ENCODE data around the gene ATP2B2.

ATP2B2 gene

DNA sequence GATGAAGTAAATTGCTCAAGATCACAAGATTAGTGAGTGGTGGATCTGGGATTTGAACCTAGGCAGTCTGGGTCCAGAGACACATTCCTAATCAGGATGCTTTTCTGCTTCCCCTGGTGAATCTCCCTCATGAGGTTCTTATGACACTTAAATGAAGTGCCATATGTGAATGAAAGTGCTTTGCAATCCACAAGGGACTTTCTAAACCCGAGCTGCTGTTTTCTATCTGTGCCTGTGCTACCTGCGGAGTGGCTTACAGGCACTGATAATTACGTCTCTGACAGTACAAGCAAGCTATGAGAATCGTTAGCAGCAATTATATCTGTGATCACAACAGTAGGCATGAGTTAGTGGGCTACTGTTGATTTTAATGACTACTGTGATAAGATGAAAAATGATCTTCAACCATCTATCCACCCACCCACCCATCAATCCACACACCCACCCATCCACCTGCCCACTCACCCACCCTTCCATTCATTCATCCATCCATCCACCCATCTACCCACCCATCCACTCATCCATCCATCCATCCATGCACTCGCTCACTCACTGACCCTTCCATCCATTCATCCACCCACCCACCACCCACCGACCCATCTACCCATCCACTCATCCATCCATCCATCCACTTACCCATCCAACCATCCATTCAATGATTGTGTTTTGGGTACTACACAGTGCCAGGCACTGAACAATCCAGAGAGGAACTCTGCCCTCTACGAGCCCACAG is 51.8 kb downstream of the ATP2B2 start:
- H3K27ac Mint-ChIP-seq = no peak overlapping the region

DNA sequence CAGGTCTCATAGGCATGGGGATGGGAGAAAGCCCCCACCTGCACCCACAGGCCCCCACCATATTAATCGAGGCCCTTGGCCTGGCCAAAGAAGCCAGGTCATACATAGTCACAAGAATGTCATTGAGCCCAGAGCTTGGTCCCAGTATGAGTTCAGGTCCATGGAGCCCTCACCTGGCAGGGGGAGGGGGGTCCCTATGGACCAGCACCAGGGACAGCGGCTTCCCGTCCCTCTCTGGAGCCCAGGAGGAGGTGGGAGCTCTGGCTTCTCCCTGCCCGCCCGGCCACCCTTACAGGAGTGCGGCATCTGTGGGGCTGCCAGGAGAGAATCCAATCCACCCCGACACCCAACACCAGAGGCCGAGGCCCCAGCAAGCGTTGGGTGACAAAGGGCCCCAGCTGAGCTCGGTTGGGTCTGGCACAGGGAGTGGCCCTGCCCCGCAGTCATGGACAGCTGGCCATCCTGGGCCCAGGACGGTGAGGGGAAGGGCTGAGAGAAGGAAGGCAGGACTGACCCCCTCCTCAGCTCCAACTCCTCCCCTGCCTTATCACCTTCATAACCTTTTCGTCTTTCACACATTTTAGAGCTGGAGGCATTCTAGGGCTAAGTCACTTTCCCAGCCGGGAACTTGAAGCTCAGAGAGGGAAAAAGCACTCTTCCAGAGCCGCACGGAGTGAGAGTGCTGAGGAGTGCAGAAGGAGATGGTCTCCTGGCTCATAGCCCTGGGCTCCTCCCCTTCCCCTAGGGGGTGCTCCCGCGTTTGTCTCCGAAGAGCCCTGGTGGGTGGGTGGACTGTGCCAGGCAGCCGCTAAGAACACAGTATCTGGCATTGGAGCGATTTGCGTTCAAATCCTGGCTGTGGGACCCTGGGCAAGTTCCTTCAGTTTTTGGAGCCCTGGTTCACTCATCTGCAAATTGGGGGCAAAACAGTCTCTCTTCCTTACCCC is 54.6 kb downstream of the ATP2B2 start:
- Mint-ChIP-seq H3K4me3 (no peak overlapping the region), H3K36me3 (ENCODE audit: low read depth) (no peaks in the 10 kb centered on the region), H3K9me3 (no peaks in the 10 kb centered on the region), H3K4me1 (no peaks in the 10 kb centered on the region), H3K27ac (no peak overlapping the region), H3K27me3 (peaks cover 12% of the 10 kb centered on the region)
- ATAC-seq (no peak), DNase-seq (no peak)

More for the DNA sequence above, 51.8 kb downstream of the ATP2B2 start:
- ATAC-seq = no peak
- Mint-ChIP-seq H3K27me3 (peaks cover 20% of the 10 kb centered on the region), H3K4me3 (no peak overlapping the region), H3K36me3 (ENCODE audit: low read depth) (no peaks in the 10 kb centered on the region), H3K9me3 (no peaks in the 10 kb centered on the region), H3K4me1 (peaks cover 6% of the 10 kb centered on the region)
- no peak for DNase-seq

GRCh38 chr3:10449436-10449835 is 56.0 kb downstream of the ATP2B2 start:
- no peak for ATAC-seq
- Mint-ChIP-seq H3K27ac (no peak overlapping the region), H3K4me1 (peaks cover under 1% of the 10 kb centered on the region), H3K4me3 (no peak overlapping the region), H3K27me3 (peaks cover 12% of the 10 kb centered on the region), H3K36me3 (ENCODE audit: low read depth) (no peaks in the 10 kb centered on the region), H3K9me3 (no peaks in the 10 kb centered on the region)
- no peak for DNase-seq

DNA sequence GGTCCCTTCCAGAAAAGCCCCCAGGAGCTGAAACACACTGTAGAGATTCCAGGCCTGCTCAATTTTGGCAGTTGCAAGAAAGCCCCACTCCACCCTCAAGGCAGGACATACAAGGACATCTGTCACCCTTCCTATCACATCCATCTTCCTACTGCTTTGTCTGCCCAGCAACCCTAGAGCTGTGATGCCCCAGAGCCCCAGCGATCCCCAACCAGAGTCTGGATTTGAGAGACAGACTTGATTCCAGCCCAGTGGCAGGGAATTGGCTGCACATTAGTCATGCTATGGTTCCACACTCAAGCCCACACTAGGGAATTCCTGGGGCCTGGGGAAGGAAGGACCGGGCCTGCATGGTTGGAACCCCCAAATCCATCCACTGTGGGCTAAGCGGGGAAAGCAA is 56.8 kb downstream of the ATP2B2 start:
- ATAC-seq (no peak), DNase-seq (no peak)
- H3K36me3 Mint-ChIP-seq (ENCODE audit: low read depth) = no peaks in the 10 kb centered on the region
- H3K27ac Mint-ChIP-seq = no peak overlapping the region
- peaks cover 9% of the 10 kb centered on the region for H3K27me3 Mint-ChIP-seq
- H3K9me3 Mint-ChIP-seq = no peaks in the 10 kb centered on the region
- no peak overlapping the region for H3K4me3 Mint-ChIP-seq
- peaks cover 2% of the 10 kb centered on the region for H3K4me1 Mint-ChIP-seq

GRCh38 chr3:10447527-10448260 is 57.7 kb downstream of the ATP2B2 start:
- ATAC-seq = no peak
- Mint-ChIP-seq H3K36me3 (ENCODE audit: low read depth) (no peaks in the 10 kb centered on the region), H3K4me3 (no peak overlapping the region), H3K9me3 (no peaks in the 10 kb centered on the region), H3K27ac (no peak overlapping the region), H3K4me1 (peaks cover 2% of the 10 kb centered on the region), H3K27me3 (peaks cover 9% of the 10 kb centered on the region)
- no peak for DNase-seq

DNA sequence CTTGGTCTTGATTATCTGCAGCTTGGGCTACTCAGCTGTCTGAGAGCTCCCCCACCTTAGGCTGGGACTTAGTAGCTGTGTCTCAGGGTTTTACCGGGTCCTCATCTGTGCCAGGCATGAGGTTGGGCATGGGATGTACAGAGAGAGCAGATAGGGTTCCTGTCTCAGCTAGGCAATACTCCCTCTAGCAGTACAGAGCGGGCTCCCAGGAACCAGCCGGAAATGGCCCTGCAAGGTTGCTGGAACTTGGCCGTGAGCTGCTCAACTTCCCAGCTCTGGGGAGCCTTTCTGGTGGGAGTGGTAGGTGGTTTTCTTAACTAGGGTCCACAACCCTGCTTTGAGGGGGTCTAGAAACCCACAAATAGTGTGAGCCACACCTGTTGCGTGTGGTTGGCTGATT is 58.3 kb downstream of the ATP2B2 start:
- Mint-ChIP-seq H3K9me3 (no peaks in the 10 kb centered on the region), H3K27me3 (peaks cover 5% of the 10 kb centered on the region), H3K27ac (no peak overlapping the region), H3K36me3 (ENCODE audit: low read depth) (no peaks in the 10 kb centered on the region), H3K4me3 (no peak overlapping the region), H3K4me1 (peaks cover 2% of the 10 kb centered on the region)
- ATAC-seq = no peak
- DNase-seq = no peak

DNA sequence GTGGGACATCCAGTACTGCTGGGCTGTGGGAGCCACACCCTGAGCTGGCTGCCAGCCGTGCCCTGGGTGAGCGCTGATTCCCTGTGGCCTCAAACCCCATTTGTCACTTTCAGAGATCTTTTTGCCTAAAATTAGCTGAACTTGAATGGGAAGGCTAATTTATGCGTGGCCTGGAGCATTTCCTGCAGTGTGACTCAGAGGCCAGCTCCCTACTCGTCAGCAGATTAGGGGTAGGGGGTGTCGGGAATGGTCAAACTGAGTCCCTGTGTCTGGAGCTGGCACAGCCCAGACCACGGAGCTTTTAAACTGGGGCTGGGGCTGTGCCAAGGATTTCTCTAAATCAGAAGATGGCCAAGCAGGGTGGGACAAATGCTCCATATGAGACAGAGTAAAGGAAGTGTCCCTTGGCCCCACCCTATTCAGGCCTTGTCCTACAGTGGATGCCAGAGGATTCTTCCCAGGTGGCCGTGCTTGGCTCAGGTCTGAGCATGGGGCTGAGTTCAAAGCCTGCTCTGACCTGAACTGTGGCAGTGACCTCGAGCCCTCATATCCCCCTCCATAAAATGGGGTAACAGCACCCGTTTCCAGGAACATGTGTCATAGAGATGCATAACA is 59.7 kb downstream of the ATP2B2 start:
- Mint-ChIP-seq H3K27me3 (peaks cover 5% of the 10 kb centered on the region), H3K27ac (no peak overlapping the region), H3K4me1 (peaks cover 2% of the 10 kb centered on the region), H3K4me3 (no peak overlapping the region), H3K9me3 (no peaks in the 10 kb centered on the region), H3K36me3 (ENCODE audit: low read depth) (no peaks in the 10 kb centered on the region)
- no peak for DNase-seq
- ATAC-seq = no peak

DNA sequence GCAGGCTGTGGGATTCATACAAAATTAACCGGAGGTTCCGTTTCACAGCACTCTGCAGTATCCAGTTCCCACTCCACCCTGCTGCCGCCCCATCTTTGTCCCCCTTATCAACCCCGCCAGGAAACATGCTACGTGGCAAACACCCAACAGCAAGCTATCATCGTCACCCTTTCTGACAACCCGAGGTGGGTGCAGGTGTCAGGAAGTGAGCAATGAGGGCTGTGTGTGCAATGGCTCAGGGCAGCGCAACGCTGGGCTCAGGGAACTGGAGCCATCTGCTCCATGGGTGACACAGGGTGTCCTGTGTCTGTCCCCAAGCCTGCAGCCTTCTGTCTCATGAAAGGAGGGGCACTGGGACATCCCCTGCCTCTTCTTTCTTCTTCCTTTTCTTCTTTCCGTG is 60.9 kb downstream of the ATP2B2 start:
- no peaks in the 10 kb centered on the region for H3K36me3 Mint-ChIP-seq (ENCODE audit: low read depth)
- H3K4me1 Mint-ChIP-seq = peaks cover 8% of the 10 kb centered on the region
- no peak overlapping the region for H3K27ac Mint-ChIP-seq
- ATAC-seq (no peak), DNase-seq (no peak)
- no peak overlapping the region for H3K4me3 Mint-ChIP-seq
- H3K27me3 Mint-ChIP-seq = no peaks in the 10 kb centered on the region
- no peaks in the 10 kb centered on the region for H3K9me3 Mint-ChIP-seq

DNA sequence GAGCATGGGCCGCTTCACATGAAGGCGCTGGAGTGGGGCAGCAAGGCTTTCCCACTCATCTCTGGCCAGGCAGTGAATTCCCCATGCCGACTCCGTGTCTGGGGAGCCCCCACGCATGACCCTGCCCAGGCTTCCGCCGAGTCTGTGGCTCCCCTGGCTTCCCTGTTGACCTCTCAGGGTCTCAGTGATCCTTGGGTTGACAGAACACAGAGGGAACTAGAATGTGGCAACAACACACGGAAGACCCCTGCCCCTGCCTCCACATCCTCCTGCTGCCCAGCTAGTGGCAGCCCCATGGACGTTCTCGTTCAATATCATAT is 61.3 kb downstream of the ATP2B2 start:
- Mint-ChIP-seq H3K36me3 (ENCODE audit: low read depth) (no peaks in the 10 kb centered on the region), H3K4me3 (no peak overlapping the region), H3K4me1 (peaks cover 8% of the 10 kb centered on the region), H3K27ac (no peak overlapping the region), H3K9me3 (no peaks in the 10 kb centered on the region), H3K27me3 (no peaks in the 10 kb centered on the region)
- DNase-seq (no peak), ATAC-seq (no peak)

DNA sequence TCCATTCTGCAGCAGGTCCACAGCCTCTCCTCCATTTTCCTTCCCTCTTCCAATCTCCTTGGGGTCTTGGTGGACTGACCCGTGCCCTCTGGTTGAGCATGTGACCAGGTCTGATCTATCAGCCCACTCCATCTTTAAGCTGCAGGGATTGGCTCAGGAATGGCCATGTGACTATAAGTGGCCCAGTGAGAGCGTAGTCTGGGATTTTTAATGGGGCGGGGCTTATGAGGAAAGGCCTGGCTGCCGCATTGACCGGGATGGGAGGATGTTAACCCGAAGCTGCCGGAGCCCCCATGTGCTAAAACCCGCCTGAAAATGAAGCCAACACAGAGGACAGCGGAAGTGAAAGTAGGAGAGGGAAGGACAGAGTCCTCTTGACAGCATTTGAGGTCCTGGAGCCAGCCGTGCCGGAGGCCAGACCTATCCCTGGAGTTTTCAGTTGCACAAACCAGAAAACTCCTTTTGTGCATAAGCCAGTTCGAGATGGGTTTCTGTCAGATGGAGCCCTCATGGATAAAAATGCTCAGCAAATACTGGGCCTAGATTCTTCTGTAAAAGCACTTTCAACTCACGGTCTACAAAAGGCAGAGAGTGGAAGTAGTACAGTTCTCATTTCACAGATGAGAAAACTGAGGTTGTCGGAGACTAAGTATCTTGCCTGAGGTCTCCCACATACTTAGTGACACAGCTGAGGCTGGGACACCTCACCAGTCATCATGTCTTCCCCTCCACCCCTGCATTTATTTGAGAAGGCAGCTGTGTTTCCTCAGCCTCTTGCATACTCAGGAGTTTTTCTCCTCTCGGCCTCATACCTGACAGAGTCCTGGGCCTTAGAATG is 61.9 kb downstream of the ATP2B2 start:
- H3K9me3 Mint-ChIP-seq = no peaks in the 10 kb centered on the region
- H3K36me3 Mint-ChIP-seq (ENCODE audit: low read depth) = no peaks in the 10 kb centered on the region
- H3K4me3 Mint-ChIP-seq = no peak overlapping the region
- H3K4me1 Mint-ChIP-seq = peaks cover 13% of the 10 kb centered on the region
- ATAC-seq (no peak), DNase-seq (no peak)
- no peak overlapping the region for H3K27ac Mint-ChIP-seq
- no peaks in the 10 kb centered on the region for H3K27me3 Mint-ChIP-seq

DNA sequence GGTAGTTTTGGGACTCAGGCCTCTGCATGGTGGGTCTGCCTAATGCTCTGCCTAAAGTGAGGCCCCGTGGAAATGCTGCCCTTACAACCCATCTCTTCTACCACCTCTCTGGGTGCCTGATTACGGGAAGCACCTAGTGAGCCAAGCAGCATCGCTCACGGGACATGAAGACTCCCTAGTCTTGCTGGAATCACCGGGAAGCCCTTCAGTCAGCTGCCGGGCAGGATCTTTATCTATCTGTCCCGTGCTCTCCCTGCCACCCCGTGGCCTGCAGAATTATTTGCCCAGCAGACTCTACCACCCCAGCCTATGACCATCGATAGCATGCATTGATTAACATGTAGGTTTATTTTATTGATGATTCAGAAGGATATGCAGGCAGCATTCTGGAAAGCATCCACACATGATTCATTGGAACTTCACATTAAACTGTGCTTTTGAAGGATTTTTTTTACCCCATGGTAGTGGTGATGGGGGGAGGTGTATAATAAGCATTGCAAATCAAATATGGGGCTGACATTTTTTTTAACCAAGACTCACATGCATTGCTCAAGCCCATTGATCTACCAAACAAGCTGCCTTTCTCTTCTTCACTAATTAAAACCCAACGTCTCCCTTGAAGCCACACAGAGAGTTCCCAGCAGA is 63.1 kb downstream of the ATP2B2 start:
- Mint-ChIP-seq H3K27ac (no peak overlapping the region), H3K4me3 (no peak overlapping the region), H3K36me3 (ENCODE audit: low read depth) (no peaks in the 10 kb centered on the region), H3K27me3 (no peaks in the 10 kb centered on the region), H3K9me3 (no peaks in the 10 kb centered on the region), H3K4me1 (peaks cover 25% of the 10 kb centered on the region)
- ATAC-seq (no peak), DNase-seq (no peak)

DNA sequence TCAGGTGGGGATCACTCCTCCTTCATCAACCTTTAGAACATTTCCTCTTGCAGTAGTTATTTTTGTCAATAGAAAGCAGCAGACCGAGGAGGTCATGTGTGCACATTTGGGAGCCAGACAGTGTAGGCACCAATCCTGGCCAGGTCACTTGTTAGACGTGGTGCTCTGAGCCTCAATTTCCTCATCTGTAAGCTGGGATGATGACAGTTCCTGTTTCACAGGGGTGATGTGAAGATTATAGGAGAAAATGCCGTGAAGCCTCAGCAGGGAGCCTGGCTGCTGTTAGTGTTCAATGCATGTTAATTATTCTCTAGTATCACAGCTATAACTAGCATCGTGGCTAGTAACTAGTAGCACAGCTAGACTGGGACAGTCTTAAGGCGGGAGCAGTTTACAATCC is 64.7 kb downstream of the ATP2B2 start:
- peaks cover 37% of the 10 kb centered on the region for H3K4me1 Mint-ChIP-seq
- ATAC-seq (no peak), DNase-seq (no peak)
- no peaks in the 10 kb centered on the region for H3K36me3 Mint-ChIP-seq (ENCODE audit: low read depth)
- no peaks in the 10 kb centered on the region for H3K9me3 Mint-ChIP-seq
- no peak overlapping the region for H3K4me3 Mint-ChIP-seq
- H3K27me3 Mint-ChIP-seq = no peaks in the 10 kb centered on the region
- no peak overlapping the region for H3K27ac Mint-ChIP-seq

GRCh38 chr3:10438902-10439610 is 66.3 kb downstream of the ATP2B2 start:
- Mint-ChIP-seq H3K27me3 (no peaks in the 10 kb centered on the region), H3K36me3 (ENCODE audit: low read depth) (no peaks in the 10 kb centered on the region)

More at GRCh38 chr3:10438902-10439610, 66.3 kb downstream of the ATP2B2 start:
- peaks cover 37% of the 10 kb centered on the region for H3K4me1 Mint-ChIP-seq
- no peak overlapping the region for H3K4me3 Mint-ChIP-seq
- DNase-seq (no peak), ATAC-seq (no peak)
- no peaks in the 10 kb centered on the region for H3K9me3 Mint-ChIP-seq
- H3K27ac Mint-ChIP-seq = no peak overlapping the region

Data from activated naive CD8-positive, alpha-beta T cell treated with anti-CD3 and anti-CD28 coated beads, Interleukin-2, amount 50 U/mL, for 24 hours (primary cell).